K562 (cell line): ENCODE data around the gene ZNF799. TPM values are rescaled to one million over a fixed set of nuclear protein-coding genes. Genes with fewer than 3 reads are reported as not detected.

Source experiments
- DDX20 ChIP-seq: fragments of 450-650 bp; IDR thresholded peaks from 2 replicates; pipeline ENCODE4 v1.6.1; 2016; ENCODE audit warnings: missing genetic modification characterization, low read depth, mild to moderate bottlenecking, missing compliant biosample characterization, moderate library complexity
- PCBP2 ChIP-seq: fragments of 200-400 bp; formaldehyde crosslinking; IDR thresholded peaks from 2 replicates; pipeline ENCODE4 v1.6.1; 2018; ENCODE audit warnings: low read length, low read depth, mild to moderate bottlenecking, moderate library complexity; ENCODE audit not compliant: poor library complexity, severe bottlenecking
- SMAD1 ChIP-seq: fragments of 150-350 bp; IDR thresholded peaks from 2 replicates; pipeline ENCODE4 v1.6.1; 2014; ENCODE audit warnings: low read length, low read depth; ENCODE audit not compliant: partially characterized antibody
- polyA plus RNA-seq, 8 experiments: library from polyadenylated mRNA; depleted of rRNA in 4 of 8; stranded (reverse) in 5 of 8; unstranded in 3 of 8; fragments of >200 nt; fragmentation: Nextera tagmentation in 2 of 8; fragmentation: Illumina TruSeq in 1 of 8; extraction: Ambion mirVana in 2 of 8; extraction: Trizol in 1 of 8; gene quantifications; 2 replicates each; pipeline versions ENCODE4 v1.2.1 to v1.2.3, GENCODE V29; 2011 to 2014; ENCODE audit warnings: inconsistent platforms in 1 of 8, missing spikeins in 1 of 8
- total RNA-seq, 7 experiments: library from RNA; depleted of rRNA in 6 of 7; stranded (reverse); fragments of >200 nt in 6 of 7; fragmentation: Illumina TruSeq in 2 of 7; extraction: Trizol in 2 of 7; gene quantifications; 2 replicates each; pipeline versions ENCODE4 v1.2.1 to v1.2.3, GENCODE V29; 2011 to 2021; ENCODE audit warnings: low replicate concordance in 1 of 7
- TF ChIP-seq, protein P1 (sequence below): fragments of 450-650 bp; IDR thresholded peaks from 2 replicates; pipeline ENCODE4 v1.6.1; 2016; ENCODE audit warnings: mild to moderate bottlenecking, moderate library complexity
- TF ChIP-seq, protein P2 (sequence below): IDR thresholded peaks from 2 replicates; pipeline ENCODE4 v1.6.1; 2016; ENCODE audit warnings: missing genetic modification characterization, missing compliant biosample characterization

ZNF799 gene
- total and polyA plus RNA-seq, 9 of the 15 experiments (the other 6 are each of a cell fraction or from before 2014, with no cell fraction given) = 0.63 to 5.5 (median 2.9) TPM

DNA sequence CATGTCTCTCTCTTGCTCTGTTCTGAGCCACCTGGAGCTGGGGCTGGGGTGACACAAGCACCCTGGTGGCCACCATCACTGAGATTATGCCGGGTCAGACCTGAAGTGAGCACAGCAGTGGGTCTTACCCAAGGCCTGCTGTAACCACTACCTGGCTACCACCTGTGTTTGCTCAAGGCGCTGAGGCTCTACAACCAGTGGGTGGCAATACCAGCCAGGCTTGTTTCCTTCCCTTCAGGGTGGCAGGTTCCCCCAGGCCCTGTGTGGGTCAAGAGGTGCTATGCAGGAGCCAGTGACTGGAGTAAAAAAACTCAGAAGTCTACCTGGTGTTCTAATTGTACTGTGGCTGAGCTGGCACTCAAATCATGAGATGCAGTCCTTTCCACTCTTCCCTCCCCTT, 47.7 kb upstream of the ZNF799 start (continued):
- TF ChIP-seq, protein P1, sequence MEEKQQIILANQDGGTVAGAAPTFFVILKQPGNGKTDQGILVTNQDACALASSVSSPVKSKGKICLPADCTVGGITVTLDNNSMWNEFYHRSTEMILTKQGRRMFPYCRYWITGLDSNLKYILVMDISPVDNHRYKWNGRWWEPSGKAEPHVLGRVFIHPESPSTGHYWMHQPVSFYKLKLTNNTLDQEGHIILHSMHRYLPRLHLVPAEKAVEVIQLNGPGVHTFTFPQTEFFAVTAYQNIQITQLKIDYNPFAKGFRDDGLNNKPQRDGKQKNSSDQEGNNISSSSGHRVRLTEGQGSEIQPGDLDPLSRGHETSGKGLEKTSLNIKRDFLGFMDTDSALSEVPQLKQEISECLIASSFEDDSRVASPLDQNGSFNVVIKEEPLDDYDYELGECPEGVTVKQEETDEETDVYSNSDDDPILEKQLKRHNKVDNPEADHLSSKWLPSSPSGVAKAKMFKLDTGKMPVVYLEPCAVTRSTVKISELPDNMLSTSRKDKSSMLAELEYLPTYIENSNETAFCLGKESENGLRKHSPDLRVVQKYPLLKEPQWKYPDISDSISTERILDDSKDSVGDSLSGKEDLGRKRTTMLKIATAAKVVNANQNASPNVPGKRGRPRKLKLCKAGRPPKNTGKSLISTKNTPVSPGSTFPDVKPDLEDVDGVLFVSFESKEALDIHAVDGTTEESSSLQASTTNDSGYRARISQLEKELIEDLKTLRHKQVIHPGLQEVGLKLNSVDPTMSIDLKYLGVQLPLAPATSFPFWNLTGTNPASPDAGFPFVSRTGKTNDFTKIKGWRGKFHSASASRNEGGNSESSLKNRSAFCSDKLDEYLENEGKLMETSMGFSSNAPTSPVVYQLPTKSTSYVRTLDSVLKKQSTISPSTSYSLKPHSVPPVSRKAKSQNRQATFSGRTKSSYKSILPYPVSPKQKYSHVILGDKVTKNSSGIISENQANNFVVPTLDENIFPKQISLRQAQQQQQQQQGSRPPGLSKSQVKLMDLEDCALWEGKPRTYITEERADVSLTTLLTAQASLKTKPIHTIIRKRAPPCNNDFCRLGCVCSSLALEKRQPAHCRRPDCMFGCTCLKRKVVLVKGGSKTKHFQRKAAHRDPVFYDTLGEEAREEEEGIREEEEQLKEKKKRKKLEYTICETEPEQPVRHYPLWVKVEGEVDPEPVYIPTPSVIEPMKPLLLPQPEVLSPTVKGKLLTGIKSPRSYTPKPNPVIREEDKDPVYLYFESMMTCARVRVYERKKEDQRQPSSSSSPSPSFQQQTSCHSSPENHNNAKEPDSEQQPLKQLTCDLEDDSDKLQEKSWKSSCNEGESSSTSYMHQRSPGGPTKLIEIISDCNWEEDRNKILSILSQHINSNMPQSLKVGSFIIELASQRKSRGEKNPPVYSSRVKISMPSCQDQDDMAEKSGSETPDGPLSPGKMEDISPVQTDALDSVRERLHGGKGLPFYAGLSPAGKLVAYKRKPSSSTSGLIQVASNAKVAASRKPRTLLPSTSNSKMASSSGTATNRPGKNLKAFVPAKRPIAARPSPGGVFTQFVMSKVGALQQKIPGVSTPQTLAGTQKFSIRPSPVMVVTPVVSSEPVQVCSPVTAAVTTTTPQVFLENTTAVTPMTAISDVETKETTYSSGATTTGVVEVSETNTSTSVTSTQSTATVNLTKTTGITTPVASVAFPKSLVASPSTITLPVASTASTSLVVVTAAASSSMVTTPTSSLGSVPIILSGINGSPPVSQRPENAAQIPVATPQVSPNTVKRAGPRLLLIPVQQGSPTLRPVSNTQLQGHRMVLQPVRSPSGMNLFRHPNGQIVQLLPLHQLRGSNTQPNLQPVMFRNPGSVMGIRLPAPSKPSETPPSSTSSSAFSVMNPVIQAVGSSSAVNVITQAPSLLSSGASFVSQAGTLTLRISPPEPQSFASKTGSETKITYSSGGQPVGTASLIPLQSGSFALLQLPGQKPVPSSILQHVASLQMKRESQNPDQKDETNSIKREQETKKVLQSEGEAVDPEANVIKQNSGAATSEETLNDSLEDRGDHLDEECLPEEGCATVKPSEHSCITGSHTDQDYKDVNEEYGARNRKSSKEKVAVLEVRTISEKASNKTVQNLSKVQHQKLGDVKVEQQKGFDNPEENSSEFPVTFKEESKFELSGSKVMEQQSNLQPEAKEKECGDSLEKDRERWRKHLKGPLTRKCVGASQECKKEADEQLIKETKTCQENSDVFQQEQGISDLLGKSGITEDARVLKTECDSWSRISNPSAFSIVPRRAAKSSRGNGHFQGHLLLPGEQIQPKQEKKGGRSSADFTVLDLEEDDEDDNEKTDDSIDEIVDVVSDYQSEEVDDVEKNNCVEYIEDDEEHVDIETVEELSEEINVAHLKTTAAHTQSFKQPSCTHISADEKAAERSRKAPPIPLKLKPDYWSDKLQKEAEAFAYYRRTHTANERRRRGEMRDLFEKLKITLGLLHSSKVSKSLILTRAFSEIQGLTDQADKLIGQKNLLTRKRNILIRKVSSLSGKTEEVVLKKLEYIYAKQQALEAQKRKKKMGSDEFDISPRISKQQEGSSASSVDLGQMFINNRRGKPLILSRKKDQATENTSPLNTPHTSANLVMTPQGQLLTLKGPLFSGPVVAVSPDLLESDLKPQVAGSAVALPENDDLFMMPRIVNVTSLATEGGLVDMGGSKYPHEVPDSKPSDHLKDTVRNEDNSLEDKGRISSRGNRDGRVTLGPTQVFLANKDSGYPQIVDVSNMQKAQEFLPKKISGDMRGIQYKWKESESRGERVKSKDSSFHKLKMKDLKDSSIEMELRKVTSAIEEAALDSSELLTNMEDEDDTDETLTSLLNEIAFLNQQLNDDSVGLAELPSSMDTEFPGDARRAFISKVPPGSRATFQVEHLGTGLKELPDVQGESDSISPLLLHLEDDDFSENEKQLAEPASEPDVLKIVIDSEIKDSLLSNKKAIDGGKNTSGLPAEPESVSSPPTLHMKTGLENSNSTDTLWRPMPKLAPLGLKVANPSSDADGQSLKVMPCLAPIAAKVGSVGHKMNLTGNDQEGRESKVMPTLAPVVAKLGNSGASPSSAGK = no peak
- TF ChIP-seq PCBP2 (no peak), SMAD1 (no peak), DDX20 (no peak)
- TF ChIP-seq, protein P2, sequence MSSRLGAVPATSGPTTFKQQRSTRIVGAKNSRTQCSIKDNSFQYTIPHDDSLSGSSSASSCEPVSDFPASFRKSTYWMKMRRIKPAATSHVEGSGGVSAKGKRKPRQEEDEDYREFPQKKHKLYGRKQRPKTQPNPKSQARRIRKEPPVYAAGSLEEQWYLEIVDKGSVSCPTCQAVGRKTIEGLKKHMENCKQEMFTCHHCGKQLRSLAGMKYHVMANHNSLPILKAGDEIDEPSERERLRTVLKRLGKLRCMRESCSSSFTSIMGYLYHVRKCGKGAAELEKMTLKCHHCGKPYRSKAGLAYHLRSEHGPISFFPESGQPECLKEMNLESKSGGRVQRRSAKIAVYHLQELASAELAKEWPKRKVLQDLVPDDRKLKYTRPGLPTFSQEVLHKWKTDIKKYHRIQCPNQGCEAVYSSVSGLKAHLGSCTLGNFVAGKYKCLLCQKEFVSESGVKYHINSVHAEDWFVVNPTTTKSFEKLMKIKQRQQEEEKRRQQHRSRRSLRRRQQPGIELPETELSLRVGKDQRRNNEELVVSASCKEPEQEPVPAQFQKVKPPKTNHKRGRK (tag) = no peak
